Right lobe of liver (tissue), 4 donors: ENCODE data around the gene BBX.

ENCODE experiments used
- POLR2A ChIP-seq: fragments of 450-650 bp; IDR thresholded peaks from one replicate; pipeline ENCODE4 v1.6.1; 2017; ENCODE audit warnings: antibody characterized with exemption, mild to moderate bottlenecking
- TF ChIP-seq, protein P1 (sequence below), 4 donors: fragments of 200-600 bp in 3 of 4; fragments of 450-650 bp in 1 of 4; IDR thresholded peaks; one replicate each; pipeline versions ENCODE4 v1.5.1 to v1.8.0; 2016 to 2022; ENCODE audit warnings: antibody characterized with exemption in 4 of 4, mild to moderate bottlenecking in 2 of 4
- donor health status: DM: no; HTN: no; CAD: no.
- donor health status: DM: no; HTN: no; CAD: no.
- donor health status: DM: no; HTN: yes; CAD: no.

DNA sequence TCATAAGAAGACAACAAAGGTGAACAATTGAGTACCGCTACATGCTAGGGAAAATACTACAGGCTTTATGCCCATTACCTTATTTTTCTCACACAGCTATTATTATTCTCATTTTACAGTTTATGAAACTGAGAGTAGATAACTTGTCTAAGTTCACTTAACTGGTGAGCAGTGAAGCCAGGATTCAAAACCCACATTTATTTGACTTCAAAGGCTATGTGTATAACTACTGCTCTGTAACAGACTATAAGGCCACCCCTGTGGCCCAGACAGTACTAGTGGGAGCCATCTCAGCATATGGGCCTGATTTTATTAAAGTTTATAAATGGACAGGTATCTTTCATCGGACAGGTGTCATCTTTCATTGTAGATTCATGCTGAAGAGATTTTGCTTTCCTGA lies 14.4 kb upstream of the BBX start:
- TF ChIP-seq POLR2A = no peak
- TF ChIP-seq, protein P1, sequence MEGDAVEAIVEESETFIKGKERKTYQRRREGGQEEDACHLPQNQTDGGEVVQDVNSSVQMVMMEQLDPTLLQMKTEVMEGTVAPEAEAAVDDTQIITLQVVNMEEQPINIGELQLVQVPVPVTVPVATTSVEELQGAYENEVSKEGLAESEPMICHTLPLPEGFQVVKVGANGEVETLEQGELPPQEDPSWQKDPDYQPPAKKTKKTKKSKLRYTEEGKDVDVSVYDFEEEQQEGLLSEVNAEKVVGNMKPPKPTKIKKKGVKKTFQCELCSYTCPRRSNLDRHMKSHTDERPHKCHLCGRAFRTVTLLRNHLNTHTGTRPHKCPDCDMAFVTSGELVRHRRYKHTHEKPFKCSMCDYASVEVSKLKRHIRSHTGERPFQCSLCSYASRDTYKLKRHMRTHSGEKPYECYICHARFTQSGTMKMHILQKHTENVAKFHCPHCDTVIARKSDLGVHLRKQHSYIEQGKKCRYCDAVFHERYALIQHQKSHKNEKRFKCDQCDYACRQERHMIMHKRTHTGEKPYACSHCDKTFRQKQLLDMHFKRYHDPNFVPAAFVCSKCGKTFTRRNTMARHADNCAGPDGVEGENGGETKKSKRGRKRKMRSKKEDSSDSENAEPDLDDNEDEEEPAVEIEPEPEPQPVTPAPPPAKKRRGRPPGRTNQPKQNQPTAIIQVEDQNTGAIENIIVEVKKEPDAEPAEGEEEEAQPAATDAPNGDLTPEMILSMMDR (IDR thresholded peaks at IDR 0.05) = no peak
